SU-DHL-6 (cell line): ENCODE data around the gene MTOR.

Experiments used
- EZH2phosphoT487 ChIP-seq: fragments of 200-600 bp; sonication (generic), shearing (Covaris generic); conservative IDR thresholded peaks from 2 replicates; pipeline ENCODE4 v1.6.1; 2018; ENCODE audit warnings: mild to moderate bottlenecking, antibody characterized with exemption, low read length, moderate library complexity, mixed read lengths
- TF ChIP-seq, protein P1 (sequence below): fragments of 200-600 bp; sonication (generic); IDR thresholded peaks from one replicate; pipeline ENCODE4 v1.5.1; 2017; ENCODE audit warnings: antibody characterized with exemption, mild to moderate bottlenecking, low read length, moderate library complexity; ENCODE audit not compliant: insufficient read depth, poor library complexity, severe bottlenecking

DNA sequence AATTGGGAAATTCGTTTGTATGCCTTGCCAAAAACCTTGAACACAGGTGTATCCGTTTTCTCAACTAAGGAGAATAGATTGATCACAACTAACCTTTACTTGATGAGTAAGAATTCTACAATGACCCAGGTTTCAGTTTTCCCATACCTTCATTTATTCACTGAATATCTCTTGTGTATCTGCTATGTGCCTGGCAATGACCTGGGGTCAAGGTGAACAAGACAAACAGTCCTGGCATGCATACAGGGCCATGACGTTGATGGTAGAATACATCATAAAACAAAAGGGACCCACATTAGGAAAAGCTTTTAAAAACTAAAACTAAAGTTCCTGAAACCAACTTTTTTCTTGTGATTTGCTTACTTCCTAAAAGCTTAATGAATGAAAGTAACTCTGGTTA lies 130.5 kb downstream of the MTOR start:
- TF ChIP-seq, protein P1, sequence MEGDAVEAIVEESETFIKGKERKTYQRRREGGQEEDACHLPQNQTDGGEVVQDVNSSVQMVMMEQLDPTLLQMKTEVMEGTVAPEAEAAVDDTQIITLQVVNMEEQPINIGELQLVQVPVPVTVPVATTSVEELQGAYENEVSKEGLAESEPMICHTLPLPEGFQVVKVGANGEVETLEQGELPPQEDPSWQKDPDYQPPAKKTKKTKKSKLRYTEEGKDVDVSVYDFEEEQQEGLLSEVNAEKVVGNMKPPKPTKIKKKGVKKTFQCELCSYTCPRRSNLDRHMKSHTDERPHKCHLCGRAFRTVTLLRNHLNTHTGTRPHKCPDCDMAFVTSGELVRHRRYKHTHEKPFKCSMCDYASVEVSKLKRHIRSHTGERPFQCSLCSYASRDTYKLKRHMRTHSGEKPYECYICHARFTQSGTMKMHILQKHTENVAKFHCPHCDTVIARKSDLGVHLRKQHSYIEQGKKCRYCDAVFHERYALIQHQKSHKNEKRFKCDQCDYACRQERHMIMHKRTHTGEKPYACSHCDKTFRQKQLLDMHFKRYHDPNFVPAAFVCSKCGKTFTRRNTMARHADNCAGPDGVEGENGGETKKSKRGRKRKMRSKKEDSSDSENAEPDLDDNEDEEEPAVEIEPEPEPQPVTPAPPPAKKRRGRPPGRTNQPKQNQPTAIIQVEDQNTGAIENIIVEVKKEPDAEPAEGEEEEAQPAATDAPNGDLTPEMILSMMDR = no peak
- no peak for TF ChIP-seq EZH2phosphoT487
